ENCODE measurements around the gene TMEM72. TPM values are rescaled to one million over a fixed set of nuclear protein-coding genes. Genes with fewer than 3 reads are reported as not detected.

Gene TMEM72
- total RNA-seq, 1 experiment from 2014 or later = not detected

- DNase-seq (ENCODE audit: extremely low read depth, low read depth) = no peak
These were observed 3.8 kb downstream of the TMEM72 start for GRCh38 chr10:44914891-44915290.

GRCh38 chr10:44916429-44916828, 5.3 kb downstream of the TMEM72 start:
- DNase-seq (ENCODE audit: extremely low read depth, low read depth) = no peak

GRCh38 chr10:44917848-44918247, 6.7 kb downstream of the TMEM72 start:
- DNase-seq (ENCODE audit: extremely low read depth, low read depth) = no peak

GRCh38 chr10:44920252-44920651, 9.1 kb downstream of the TMEM72 start:
- DNase-seq (ENCODE audit: extremely low read depth, low read depth) = no peak

- DNase-seq (ENCODE audit: extremely low read depth, low read depth) = no peak
These were observed 9.9 kb downstream of the TMEM72 start for GRCh38 chr10:44921061-44921460.

- no peak for DNase-seq (ENCODE audit: extremely low read depth, low read depth)
These were observed 10.4 kb downstream of the TMEM72 start for GRCh38 chr10:44921506-44921905.

GRCh38 chr10:44922021-44922420, 10.9 kb downstream of the TMEM72 start:
- no peak for DNase-seq (ENCODE audit: extremely low read depth, low read depth)

- no peak for DNase-seq (ENCODE audit: extremely low read depth, low read depth)
These were observed 11.8 kb downstream of the TMEM72 start for GRCh38 chr10:44922796-44923545.

GRCh38 chr10:44923611-44924010, 12.5 kb downstream of the TMEM72 start:
- no peak for DNase-seq (ENCODE audit: extremely low read depth, low read depth)

- DNase-seq (ENCODE audit: extremely low read depth, low read depth) = no peak
These were observed 13.3 kb downstream of the TMEM72 start for GRCh38 chr10:44924261-44925040.

- no peak for DNase-seq (ENCODE audit: extremely low read depth, low read depth)
These were observed 14.1 kb downstream of the TMEM72 start for GRCh38 chr10:44925224-44925623.

GRCh38 chr10:44925811-44926750, 14.9 kb downstream of the TMEM72 start:
- no peak for DNase-seq (ENCODE audit: extremely low read depth, low read depth)

- DNase-seq (ENCODE audit: extremely low read depth, low read depth) = no peak
These were observed 15.7 kb downstream of the TMEM72 start for GRCh38 chr10:44926751-44927351.

GRCh38 chr10:44927352-44927751, 16.2 kb downstream of the TMEM72 start:
- DNase-seq (ENCODE audit: extremely low read depth, low read depth) = no peak

GRCh38 chr10:44928462-44928861, 17.3 kb downstream of the TMEM72 start:
- DNase-seq (ENCODE audit: extremely low read depth, low read depth) = no peak

- no peak for DNase-seq (ENCODE audit: extremely low read depth, low read depth)
These were observed 18.5 kb downstream of the TMEM72 start for GRCh38 chr10:44929356-44930255.

GRCh38 chr10:44930904-44931620, 19.9 kb downstream of the TMEM72 start:
- DNase-seq (ENCODE audit: extremely low read depth, low read depth) = no peak

- DNase-seq (ENCODE audit: extremely low read depth, low read depth) = no peak
These were observed 20.7 kb downstream of the TMEM72 start for GRCh38 chr10:44931621-44932516.
